ENCODE results near the gene VPS51.

Gene VPS51

GRCh38 chr11:65095974-65096806 lies at the start of gene VPS51:
Gene VPS51, plus strand, starts transcription at chr11:65096214. Its CDS starts 37 bp downstream, at chr11:65096251.
- ChIA-PET POLR2A (interaction anchor here (0.5 to 2.7 kb wide), 11 partner anchors 11 to 85 kb away, joined by 3 to 18 read pairs (median 4); partner anchors contain the start of genes CDCA5, SAC3D1, TM7SF2 and ZFPL1), CTCF (interaction anchor here (4.6 kb wide), 1 partner anchor 15 kb away, joined by 20 read pairs; the partner anchor contains the start of gene TM7SF2)
- peak; percentile 90 for DNase-seq (ENCODE audit: extremely low spot score)
- TF ChIP-seq ELF4 (IDR thresholded peaks at IDR 0.05) (peak; percentile 90), ZNF384 (IDR thresholded peaks at IDR 0.05) (peak; percentile 74), HDGF (IDR thresholded peaks at IDR 0.05; ENCODE audit: borderline replicate concordance) (no peak), TARDBP (IDR thresholded peaks at IDR 0.05) (peak; percentile 49; the same call in 1 of the 2 replicates), PKNOX1 (IDR thresholded peaks at IDR 0.05) (peak; percentile 15; the same call in 1 of the 2 replicates), SUZ12 (IDR thresholded peaks at IDR 0.05) (no peak), NFRKB (IDR thresholded peaks at IDR 0.05) (peak; percentile 84), ARNT (IDR thresholded peaks at IDR 0.05) (peak; percentile 89), FOXM1 (IDR thresholded peaks at IDR 0.05; ENCODE audit: borderline replicate concordance) (peak; percentile 85; the same call in 1 of the 2 replicates), L3MBTL2 (conservative IDR thresholded peaks at IDR 0.05) (peak; percentile 25; the same call in 1 of the 2 replicates), CTBP1 (IDR thresholded peaks at IDR 0.05; ENCODE audit: borderline replicate concordance) (peak; percentile 87), FOXK2 (IDR thresholded peaks at IDR 0.05) (no peak), FOXA1 (IDR thresholded peaks at IDR 0.05) (no peak)

GRCh38 chr11:65047581-65048422 lies 48.2 kb upstream of the VPS51 start:
- DNase-seq (ENCODE audit: extremely low spot score), result no peak
- POLR2A ChIA-PET, result no interaction called here
- TF ChIP-seq LEF1 (IDR thresholded peaks at IDR 0.05; ENCODE audit: borderline replicate concordance) (no peak), NFRKB (IDR thresholded peaks at IDR 0.05) (no peak), FOXM1 (IDR thresholded peaks at IDR 0.05; ENCODE audit: borderline replicate concordance) (no peak), SUZ12 (IDR thresholded peaks at IDR 0.05) (no peak), ZNF384 (IDR thresholded peaks at IDR 0.05) (no peak), TARDBP (IDR thresholded peaks at IDR 0.05) (no peak), CTBP1 (IDR thresholded peaks at IDR 0.05; ENCODE audit: borderline replicate concordance) (no peak), BHLHE40 (IDR thresholded peaks at IDR 0.05; ENCODE audit: borderline replicate concordance) (no peak), FOXA1 (IDR thresholded peaks at IDR 0.05) (no peak), HDGF (IDR thresholded peaks at IDR 0.05; ENCODE audit: borderline replicate concordance) (no peak), ELF4 (IDR thresholded peaks at IDR 0.05) (no peak), FOXK2 (IDR thresholded peaks at IDR 0.05) (no peak), ARNT (IDR thresholded peaks at IDR 0.05) (no peak), SP1 (IDR thresholded peaks at IDR 0.05) (no peak), L3MBTL2 (conservative IDR thresholded peaks at IDR 0.05) (no peak), PKNOX1 (IDR thresholded peaks at IDR 0.05) (no peak)
- CTCF ChIA-PET, result interaction anchor here (0.7 kb wide), 1 partner anchor 12 kb away, joined by 3 read pairs; no protein-coding TSS in a partner anchor

- CTCF ChIA-PET, result interaction anchor here (0.6 kb wide), 2 partner anchors 79 to 199 kb away, joined by 3 to 7 read pairs; no protein-coding TSS in a partner anchor
- DNase-seq (ENCODE audit: extremely low spot score), result no peak
- POLR2A ChIA-PET, result interaction anchor here (1.0 kb wide), 1 partner anchor 36 kb away, joined by 3 read pairs; no protein-coding TSS in a partner anchor
- TF ChIP-seq L3MBTL2 (conservative IDR thresholded peaks at IDR 0.05) (no peak), ELF4 (IDR thresholded peaks at IDR 0.05) (no peak), SUZ12 (IDR thresholded peaks at IDR 0.05) (no peak), NFRKB (IDR thresholded peaks at IDR 0.05) (no peak), HDGF (IDR thresholded peaks at IDR 0.05; ENCODE audit: borderline replicate concordance) (no peak), FOXM1 (IDR thresholded peaks at IDR 0.05; ENCODE audit: borderline replicate concordance) (no peak), LEF1 (IDR thresholded peaks at IDR 0.05; ENCODE audit: borderline replicate concordance) (no peak), PKNOX1 (IDR thresholded peaks at IDR 0.05) (no peak), BHLHE40 (IDR thresholded peaks at IDR 0.05; ENCODE audit: borderline replicate concordance) (no peak), FOXA1 (IDR thresholded peaks at IDR 0.05) (no peak), SP1 (IDR thresholded peaks at IDR 0.05) (no peak), CTBP1 (IDR thresholded peaks at IDR 0.05; ENCODE audit: borderline replicate concordance) (no peak), ZNF384 (IDR thresholded peaks at IDR 0.05) (no peak), ARNT (IDR thresholded peaks at IDR 0.05) (no peak), TARDBP (IDR thresholded peaks at IDR 0.05) (no peak), FOXK2 (IDR thresholded peaks at IDR 0.05) (no peak)
Measured at GRCh38 chr11:65051398-65051858, 44.6 kb upstream of the VPS51 start.

GRCh38 chr11:65053827-65054508 lies 42.0 kb upstream of the VPS51 start:
- no peak for DNase-seq (ENCODE audit: extremely low spot score)
- no peak for TF ChIP-seq PKNOX1 (IDR thresholded peaks at IDR 0.05)
- no peak for TF ChIP-seq FOXA1 (IDR thresholded peaks at IDR 0.05)
- no peak for TF ChIP-seq ELF4 (IDR thresholded peaks at IDR 0.05)
- TF ChIP-seq BHLHE40 (IDR thresholded peaks at IDR 0.05; ENCODE audit: borderline replicate concordance), result no peak
- ChIA-PET CTCF (no interaction called here), POLR2A (no interaction called here)

Data from HEK293T (cell line).